Right ventricle myocardium inferior (tissue), 1 donor: ENCODE results near the gene FCER2. TPM values are rescaled to one million over a fixed set of nuclear protein-coding genes. Genes with fewer than 3 reads are reported as not detected.
"Not testable (repeated sequence)": the region's sequence is repeated elsewhere in the genome, so short reads cannot be mapped to it uniquely, and the experiment has no call there.

ENCODE experiments used
- ATAC-seq: fragments of 200-7000 bp; cut with Tn5 transposase; one replicate; pipeline ENCODE4 v1.9.1; 2020; ENCODE audit warnings: mild to moderate bottlenecking, moderate library complexity
- DNase-seq: peaks from one replicate; pipeline ENCODE4 v3.0.0; 2021; ENCODE audit errors: missing footprints
- intact Hi-C: fragments of 100-400 bp; cut with DNase I; formaldehyde crosslinking; loops from one replicate; pipeline ENCODE4 v1.11.0; 2022
- long read RNA-seq: library from polyadenylated mRNA; unstranded; transcript quantifications from one replicate; pipeline ENCODE4 v2.0.0, GENCODE V29; 2021
- total RNA-seq: library from RNA; stranded (reverse); fragmentation: NEBNext Ultra II Directional; extraction: Animal tissue kit (Norgen Biotek cat#: 25700); gene quantifications from one replicate; pipeline ENCODE4 v1.2.1, GENCODE V29; 2021
- donor health status: DM: no; HTN: yes; CAD: no; lungs with severe emphysema.

FCER2 gene
- 0.30 TPM for total RNA-seq
- long read RNA-seq = 0 reads

GRCh38 chr19:7701654-7702457 lies at the start of gene FCER2:
Gene FCER2 (minus strand): TSS chr19:7702131. CDS start chr19:7699760, 2,371 bp downstream.
- ATAC-seq = no peak

GRCh38 chr19:7751157-7751783 lies 49.3 kb upstream of the FCER2 start:
- no peak for ATAC-seq
- no peak for DNase-seq
- intact Hi-C loops = no loop called here

More at GRCh38 chr19:7701654-7702457, at the start of gene FCER2:
- intact Hi-C loops = no loop called here
- DNase-seq = no peak

GRCh38 chr19:7748756-7749155 lies 46.8 kb upstream of the FCER2 start:
- DNase-seq (no peak), ATAC-seq (no peak)
- intact Hi-C loops = no loop called here

GRCh38 chr19:7748171-7748570 lies 46.2 kb upstream of the FCER2 start:
- no peak for ATAC-seq
- intact Hi-C loops = no loop called here
- no peak for DNase-seq

- ATAC-seq (no peak), DNase-seq (no peak)
- intact Hi-C loops = no loop called here
Observed at GRCh38 chr19:7746903-7747884, 45.3 kb upstream of the FCER2 start, which contains the start of gene CD209. Gene CD209 (minus strand): TSS chr19:7747534. CDS start chr19:7747511, 23 bp downstream.

GRCh38 chr19:7746306-7746705 lies 44.4 kb upstream of the FCER2 start:
- DNase-seq, intact Hi-C loops, ATAC-seq: not testable (repeated sequence)

GRCh38 chr19:7744871-7745650 lies 43.1 kb upstream of the FCER2 start:
- intact Hi-C loops = no loop called here
- DNase-seq (no peak), ATAC-seq (no peak)

- no peak for DNase-seq
- intact Hi-C loops = no loop called here
- no peak for ATAC-seq
Observed at GRCh38 chr19:7744199-7744786, 42.4 kb upstream of the FCER2 start.

- DNase-seq (no peak), ATAC-seq (no peak)
- intact Hi-C loops = no loop called here
Observed at GRCh38 chr19:7743425-7743841, 41.5 kb upstream of the FCER2 start.

- intact Hi-C loops = no loop called here
- ATAC-seq = no peak
- no peak for DNase-seq
Observed at GRCh38 chr19:7742991-7743390, 41.1 kb upstream of the FCER2 start.

GRCh38 chr19:7742575-7742974 lies 40.6 kb upstream of the FCER2 start:
- no peak for DNase-seq
- ATAC-seq = no peak

GRCh38 chr19:7740682-7741054 lies 38.7 kb upstream of the FCER2 start:
- intact Hi-C loops = no loop called here
- DNase-seq = no peak
- ATAC-seq = no peak

More at GRCh38 chr19:7742575-7742974, 40.6 kb upstream of the FCER2 start:
- intact Hi-C loops = no loop called here

- ATAC-seq (no peak), DNase-seq (no peak)
- intact Hi-C loops = no loop called here
Observed at GRCh38 chr19:7739801-7740681, 38.1 kb upstream of the FCER2 start.

- no peak for ATAC-seq
- intact Hi-C loops = no loop called here
- no peak for DNase-seq
Observed at GRCh38 chr19:7739211-7739755, 37.4 kb upstream of the FCER2 start.

GRCh38 chr19:7738023-7738422 lies 36.1 kb upstream of the FCER2 start:
- DNase-seq (no peak), ATAC-seq (no peak)
- intact Hi-C loops = no loop called here

- DNase-seq (no peak), ATAC-seq (no peak)
- intact Hi-C loops = no loop called here
Observed at GRCh38 chr19:7737215-7737614, 35.3 kb upstream of the FCER2 start.

GRCh38 chr19:7736148-7736547 lies 34.2 kb upstream of the FCER2 start:
- no peak for DNase-seq
- intact Hi-C loops = no loop called here
- ATAC-seq = no peak
